ENCODE results near the gene VANGL2.

DNA sequence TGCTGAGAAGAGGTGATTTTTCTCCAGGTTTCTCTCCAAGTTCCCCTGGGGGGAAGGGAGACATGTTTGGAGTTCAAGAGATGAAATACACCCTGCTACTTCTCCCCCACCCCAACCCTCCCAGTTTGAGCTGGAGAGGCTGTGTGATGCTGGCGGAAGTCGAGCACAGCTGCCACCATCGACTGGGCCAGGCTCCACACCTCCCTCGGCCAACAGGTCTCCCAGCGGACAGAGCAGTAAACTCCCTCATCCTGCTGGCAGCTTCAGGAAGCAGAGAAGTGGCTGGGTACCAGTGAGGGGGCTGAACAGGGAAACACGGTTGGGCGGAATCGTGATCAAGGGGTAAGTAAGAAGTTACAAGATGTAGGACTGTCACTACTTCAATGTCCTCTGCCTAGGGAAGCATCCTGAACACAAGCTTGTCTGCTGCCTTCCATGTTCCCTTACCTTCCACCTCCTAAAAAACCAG, 40.1 kb upstream of the VANGL2 start:
- TF ChIP-seq ZFP3 (CRISPR knock-in tag; IDR thresholded peaks at IDR 0.05) (no peak), PATZ1 (CRISPR knock-in tag; IDR thresholded peaks at IDR 0.05; ENCODE audit: borderline replicate concordance) (no peak), ZFP30 (CRISPR knock-in tag; IDR thresholded peaks at IDR 0.05) (no peak)

Measured in SK-N-SH treated with all-trans-retinoic acid at 6 μM for 48 hours (cell line).